SIG-M5 treated with dmso at 0.1 percent for 504 hours (cell line): ENCODE measurements around the gene COIL.
A peak's percentile ranks its signal among the peaks of the same experiment; 100 is the strongest.

Source experiments
- DNase-seq: peaks from one replicate; lab custom pipeline; 2025; ENCODE audit not compliant: unreplicated experiment; lab: John Stamatoyannopoulos, UW

COIL gene

DNA sequence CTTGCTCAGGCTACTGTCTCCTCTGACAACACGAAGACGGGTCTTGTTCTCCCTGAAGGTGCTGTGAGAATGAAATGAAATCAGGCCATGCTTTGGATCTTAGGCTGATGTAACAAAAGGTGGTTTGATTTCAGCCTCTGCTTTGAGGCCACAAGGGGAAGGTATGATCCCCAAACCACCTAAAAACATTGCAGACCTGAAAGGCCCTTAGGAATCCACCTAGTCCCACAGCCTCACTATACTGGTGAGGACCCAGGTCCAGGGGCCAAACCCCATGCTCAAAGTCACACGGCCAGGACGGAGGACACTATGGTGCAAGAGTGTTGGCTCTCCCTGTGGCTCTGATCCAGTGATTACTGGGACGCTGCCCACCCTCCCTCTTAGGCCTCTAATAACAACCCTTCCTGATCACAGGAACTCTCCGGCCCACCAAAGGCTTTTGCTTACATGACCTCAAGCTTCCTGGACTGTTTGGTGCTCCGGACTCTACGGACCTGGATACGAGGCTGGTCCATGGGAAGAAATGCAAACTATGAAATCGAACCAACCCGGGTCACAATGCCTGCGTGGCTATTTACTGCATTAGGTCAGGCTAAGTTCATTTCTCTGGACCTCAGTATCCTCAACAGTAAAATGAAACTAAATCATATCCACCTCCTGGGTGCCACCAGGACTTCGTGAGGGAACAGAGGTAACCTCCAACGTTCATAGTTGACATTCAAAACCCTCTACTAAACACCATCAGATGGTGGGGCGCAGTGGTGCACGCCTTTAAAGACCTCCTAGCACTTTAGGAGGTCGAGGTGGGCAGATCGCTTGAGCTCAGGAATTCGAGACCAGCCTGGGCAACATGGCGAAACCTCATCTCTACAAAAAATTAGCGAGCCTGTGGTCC lies 48.5 kb downstream of the COIL start:
- DNase-seq = no peak

DNA sequence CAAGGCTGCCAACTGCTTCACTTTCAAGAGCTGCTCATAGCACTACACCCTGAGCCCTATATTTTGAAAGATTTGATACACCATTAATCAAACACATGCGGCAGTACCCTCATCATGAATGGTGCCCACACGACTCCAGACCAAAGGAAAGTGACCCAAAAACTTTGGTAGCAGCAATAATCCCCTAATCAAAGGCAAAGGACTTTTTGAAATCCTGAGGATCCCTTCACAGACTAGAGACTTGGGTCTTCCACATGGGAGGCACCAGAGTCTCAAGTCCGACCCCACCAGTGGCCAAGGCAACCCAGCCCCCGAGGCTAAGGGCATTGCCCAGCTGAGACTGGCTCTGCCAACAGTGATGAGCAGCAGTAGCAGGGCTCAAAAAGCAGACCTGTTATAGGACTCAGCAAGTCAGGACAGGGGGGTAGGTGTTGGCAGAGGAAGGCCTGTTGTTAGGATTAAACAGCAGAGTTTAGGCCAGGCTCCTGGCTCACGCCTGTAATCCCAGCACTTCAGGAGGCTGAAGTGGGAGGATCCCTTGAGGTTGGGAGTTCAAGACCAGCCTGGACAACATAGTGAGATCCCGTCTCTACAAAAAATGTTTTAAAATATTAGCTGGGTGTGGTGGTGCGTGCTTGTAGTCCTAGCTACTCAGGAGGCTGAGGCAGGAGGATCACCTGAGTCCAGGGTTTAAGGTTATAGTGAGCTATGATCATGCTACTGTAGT lies 50.2 kb downstream of the COIL start:
- DNase-seq = no peak

DNA sequence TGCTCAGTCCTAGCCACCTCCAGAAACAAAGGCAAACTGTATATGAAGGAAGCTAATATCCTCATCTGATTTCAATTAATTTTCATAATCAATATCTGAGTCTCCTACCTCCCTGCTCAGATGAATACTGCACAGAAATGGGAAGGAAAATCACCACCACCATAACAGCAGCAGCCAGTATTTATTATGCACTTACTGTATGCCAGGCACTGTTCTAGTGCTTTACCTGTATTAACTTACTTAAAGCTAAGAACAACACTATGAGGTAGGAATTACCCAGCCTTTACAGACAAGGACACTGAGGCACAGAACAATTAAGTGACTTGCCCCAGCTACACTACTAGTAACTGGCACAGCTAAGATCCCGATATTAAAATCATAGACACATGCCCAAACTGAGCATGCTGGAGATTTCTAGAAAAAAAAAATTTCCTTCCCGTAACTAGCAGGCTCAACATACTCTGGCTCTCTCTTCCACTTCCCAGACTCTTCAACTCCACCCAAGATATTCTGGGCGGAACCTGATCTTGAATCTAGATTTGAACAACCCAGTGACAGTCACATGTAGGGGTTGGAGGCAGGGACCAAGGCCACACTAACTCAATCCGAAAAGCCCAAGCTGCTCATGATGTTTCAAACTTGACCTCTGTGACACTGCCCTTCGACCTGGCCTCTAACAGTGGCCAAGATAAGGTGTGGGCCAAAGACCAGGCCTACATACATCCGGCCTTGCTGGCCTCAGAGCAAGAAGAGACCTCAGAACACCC lies 50.9 kb downstream of the COIL start:
- peak; percentile 10 for DNase-seq

- peak; percentile 78 for DNase-seq
These were observed 52.8 kb downstream of the COIL start for GRCh38 chr17:56908001-56908542.

GRCh38 chr17:56903560-56903959 lies 57.3 kb downstream of the COIL start:
- no peak for DNase-seq

DNA sequence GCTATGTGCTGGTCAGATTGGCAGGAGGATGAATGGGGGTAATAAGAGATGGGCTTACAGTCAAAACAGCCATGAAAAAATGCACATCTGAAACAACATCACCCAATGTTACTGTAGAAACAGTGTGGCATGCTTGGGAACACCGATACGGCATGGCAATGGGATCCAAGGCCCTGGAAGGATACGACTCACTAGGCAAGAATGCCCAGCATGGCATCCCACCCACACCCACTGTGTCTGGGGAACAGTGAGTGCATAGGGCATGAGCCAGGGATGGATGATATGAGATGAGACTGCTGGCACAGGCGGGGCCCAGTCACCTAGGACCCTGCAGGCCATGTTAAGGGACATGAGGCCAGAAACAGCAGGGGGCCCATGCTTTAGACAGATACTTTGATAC lies 58.5 kb downstream of the COIL start:
- no peak for DNase-seq

- DNase-seq = no peak
These were observed 61.4 kb downstream of the COIL start for GRCh38 chr17:56899403-56899802.

DNA sequence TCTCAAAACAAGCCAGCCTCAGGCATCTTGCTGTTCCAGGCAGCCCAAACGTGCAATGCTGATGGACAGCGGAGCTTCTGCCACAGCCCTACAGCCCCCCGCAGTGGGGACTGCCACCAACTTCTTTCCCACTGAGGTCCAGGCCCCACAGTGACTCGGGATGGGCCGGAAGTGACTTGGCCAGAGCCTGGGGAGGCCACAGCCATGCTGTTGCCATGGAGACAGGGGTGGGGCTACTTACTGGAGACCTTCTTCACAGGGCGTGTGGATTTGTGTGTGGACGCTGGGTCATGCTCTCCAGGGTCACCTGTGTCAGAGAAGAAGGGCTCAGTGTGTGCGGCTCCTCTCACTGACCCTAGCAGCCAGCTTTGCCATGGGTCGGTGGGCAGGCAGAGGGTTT lies 62.0 kb downstream of the COIL start:
- DNase-seq = no peak

DNA sequence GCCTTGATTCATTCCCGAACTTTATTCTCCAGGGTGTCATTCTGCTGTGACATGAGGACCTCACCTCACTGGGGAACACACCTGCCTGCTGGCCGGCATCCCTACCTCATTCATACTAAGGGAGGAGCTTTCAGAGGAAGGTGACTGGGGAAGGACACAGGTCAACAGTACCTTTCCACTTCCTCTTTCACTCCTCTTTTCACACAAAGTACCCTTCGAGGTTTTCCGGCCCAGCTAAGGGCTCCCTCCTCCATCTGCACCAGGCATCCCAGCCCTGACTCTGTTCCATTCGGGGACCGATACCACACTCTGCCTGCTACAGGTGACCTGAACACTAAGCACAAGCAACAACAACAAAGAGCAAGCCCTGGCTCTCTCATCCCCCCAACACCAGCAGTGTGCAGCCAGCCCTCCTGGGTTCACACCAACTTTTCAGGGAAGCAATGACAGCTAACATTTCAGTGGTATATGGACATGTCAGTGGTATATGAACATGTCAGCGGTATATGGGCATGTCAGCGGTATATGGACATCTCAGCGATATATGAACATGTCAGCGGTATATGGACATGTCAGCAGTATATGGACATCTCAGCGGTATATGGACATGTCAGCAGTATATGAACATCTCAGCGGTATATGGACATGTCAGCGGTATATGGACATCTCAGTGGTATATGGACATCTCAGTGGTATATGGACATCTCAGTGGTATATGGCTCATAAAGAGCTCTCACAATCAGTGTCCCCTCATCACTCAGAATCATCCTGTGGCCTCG lies 63.0 kb downstream of the COIL start:
- DNase-seq = no peak

GRCh38 chr17:56896968-56897359 lies 63.9 kb downstream of the COIL start:
- no peak for DNase-seq

DNA sequence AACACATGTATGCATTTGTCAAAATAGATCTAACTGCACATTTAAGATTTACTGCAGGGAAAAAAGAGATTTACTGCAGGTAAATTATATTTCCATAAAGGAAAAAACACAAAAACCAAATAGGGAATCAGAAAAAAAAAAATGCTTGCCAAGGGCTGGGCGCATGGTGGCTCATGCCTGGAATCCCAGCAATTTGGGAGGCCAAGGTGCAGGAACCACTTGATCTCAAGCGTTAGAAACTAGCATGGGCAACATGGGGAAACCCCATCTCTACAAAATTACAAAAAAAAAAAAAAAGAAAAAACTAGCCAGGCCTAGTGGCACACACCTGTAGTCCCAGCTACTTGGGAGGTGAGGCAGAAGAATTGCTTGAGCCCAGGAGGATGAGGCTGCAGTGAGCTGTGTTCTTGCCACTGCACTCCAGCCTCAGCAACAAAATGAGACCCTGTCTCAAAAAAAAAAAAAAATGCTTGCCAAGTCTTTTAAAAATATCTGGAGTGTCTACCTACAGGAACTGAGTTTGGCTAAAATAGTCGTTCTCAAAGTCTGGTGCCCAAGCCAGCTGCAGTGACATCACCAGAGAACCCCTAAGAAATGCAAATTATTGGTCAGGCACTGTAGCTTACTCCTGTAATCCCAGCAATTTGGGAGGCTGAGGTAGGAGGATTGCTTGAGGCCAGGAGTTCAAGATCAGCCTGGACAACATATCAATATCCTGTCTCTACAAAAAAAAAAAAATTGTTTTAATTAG lies 64.5 kb downstream of the COIL start:
- DNase-seq = no peak

- DNase-seq = no peak
These were observed 65.9 kb downstream of the COIL start for GRCh38 chr17:56894859-56895455.

GRCh38 chr17:56893503-56893902 lies 67.3 kb downstream of the COIL start:
- DNase-seq = no peak

DNA sequence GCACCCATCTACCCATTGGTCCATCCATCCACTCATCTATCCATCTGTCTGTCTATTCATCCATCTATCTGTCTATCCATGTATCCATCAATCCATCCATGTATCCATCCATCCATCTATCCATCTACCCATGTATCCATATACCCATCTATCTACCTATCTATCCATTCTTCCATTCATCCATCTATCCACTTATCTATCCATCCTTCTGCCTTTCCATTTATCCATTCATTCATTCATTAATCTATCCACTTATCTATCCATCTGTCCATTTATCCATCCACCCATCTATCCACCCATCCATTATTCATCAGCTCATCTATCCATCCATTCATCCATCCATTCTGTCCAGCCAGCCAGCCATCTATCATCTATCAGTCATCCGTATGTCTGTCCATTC lies 68.5 kb downstream of the COIL start:
- DNase-seq = no peak

DNA sequence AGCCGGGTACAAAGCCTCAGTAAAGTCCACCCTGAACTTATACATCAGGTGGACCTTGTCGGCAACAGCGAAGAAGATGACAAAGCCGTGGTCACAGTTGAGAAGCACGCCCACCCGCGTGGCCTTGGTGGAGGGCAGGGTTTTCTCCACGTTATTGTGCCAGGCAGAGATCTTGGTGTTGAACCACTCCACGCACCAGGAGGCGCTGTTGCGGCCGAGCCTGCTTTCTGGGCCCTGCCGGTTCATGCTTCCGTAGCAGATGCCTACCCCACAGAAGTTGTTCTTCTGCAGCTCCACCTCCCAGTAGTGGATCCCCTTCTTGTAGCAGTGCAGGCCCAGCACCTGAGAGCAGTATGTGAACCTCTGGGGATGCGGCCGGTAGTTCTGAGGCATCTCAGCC lies 69.1 kb downstream of the COIL start:
- DNase-seq = no peak

DNA sequence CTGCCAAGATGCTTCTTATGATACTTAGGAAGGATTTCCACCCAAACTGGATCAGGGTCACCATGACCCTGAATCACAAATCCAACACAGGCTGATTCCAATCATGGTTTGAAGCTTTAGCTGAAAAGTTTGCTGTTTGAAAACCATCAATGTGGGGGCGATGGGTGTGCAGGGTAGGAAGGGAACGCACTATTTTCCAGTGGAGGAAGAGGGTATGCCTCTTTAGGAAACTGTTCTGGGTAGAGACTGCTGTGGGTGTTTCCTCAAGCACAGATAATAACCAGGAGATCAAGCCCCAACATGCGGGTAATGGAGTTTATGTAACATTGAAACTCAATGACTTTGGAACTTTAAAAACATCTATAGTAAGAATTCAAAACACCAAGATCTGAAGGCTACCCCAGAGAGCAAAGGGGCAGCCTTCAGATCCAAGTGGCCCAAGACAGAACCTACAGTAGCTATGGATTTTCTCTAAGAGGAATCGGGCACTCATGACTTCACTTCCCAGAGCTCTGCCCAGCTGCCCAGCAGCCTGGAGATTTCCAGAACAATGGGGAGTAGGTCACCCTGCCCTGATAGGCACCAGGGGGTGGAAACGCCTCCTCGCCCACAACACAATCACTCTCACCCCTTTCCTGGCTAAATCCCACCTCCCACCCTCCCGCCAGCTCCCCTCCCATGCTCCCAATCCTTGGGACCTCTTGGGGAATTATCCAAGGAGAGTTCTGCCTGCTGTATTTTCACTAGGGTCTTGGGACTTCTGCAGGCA lies 69.8 kb downstream of the COIL start:
- DNase-seq = no peak

GRCh38 chr17:56890390-56890789 lies 70.5 kb downstream of the COIL start:
- DNase-seq = no peak
